GM21576 (cell line): ENCODE results near the gene CTPS1.

Experiments used
- ATAC-seq: cut with Tn5 transposase; IDR thresholded peaks from one replicate; pipeline ENCODE4 v1.9.1; 2021; ENCODE audit warnings: mild to moderate bottlenecking, moderate library complexity; ENCODE audit not compliant: unreplicated experiment

The CTPS1 gene

DNA sequence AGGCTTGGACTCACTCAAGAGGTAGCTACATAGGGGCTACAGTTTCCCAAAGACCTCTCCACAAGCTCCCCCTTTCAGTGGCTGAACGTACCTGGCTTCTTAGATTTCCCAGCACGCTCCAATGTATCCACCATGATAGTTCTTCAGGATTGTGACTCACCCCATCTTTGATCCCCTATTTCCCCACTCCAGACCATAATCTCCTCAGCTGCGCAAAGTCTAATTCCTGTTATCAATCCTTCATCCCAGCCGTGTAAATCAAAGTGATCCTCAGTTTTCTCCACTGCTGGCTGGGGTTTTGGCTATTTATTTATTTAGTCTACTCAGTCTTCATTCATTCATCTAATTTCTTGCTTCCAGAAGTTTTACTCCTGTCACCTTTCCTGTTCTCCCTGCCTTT lies 13.1 kb upstream of the CTPS1 start:
- ATAC-seq, result no peak

DNA sequence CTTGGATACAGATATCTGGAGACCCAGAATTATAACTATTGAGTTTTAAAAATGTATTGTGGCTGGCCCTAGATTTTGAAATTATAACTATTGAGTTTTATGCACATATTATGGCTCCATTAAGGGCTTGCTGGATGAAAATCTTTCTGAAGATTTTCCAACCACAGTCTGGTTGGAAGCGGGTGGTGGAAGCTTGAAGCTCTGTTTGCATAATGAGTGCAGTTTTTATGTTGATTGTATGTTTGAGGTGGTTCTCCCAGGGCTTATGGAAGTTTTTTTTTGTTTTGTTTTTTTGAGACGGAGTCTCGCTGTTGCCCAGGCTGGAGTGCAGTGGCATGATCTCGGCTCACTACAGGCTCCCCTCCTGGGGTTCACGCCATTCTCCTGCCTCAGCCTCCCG lies 10.1 kb upstream of the CTPS1 start:
- ATAC-seq, result no peak

DNA sequence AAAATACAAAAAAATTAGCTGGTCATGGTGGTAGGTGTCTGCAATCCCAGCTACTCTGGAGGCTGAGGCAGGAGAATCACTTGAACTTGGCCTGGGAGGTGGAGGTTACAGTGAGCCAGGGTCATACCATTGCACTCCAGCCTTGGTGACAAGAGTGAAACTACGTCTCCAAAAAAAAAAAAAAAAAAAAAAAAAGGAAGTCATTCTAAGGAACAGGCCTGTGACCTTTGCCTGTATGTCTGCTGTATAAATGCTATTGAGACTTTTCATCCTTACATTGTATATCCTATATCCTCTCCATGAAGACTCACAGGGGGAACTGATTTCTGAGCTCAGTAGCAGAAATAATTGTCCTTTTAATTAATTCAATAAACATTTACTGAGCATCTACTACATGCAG lies 7.5 kb upstream of the CTPS1 start:
- ATAC-seq, result no peak

DNA sequence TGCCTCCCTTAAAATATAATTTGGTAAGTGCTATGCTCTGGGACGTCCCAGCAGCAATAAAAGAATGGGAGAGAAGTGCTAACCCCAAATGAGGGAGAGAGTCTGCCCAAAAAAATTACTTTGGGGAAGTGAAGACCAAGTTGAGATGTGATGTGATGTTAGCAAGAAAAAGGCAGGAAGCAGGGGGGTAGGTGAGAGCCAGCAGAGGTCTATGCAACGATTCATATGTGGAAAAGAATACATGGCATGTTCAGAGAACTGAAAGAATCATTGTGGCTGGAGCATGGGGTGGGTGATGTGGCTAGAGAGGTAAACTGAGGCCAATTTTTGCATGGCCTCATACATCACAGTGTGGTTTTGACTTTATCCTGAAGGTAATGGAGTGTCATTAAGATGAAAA lies 5.6 kb upstream of the CTPS1 start:
- no peak for ATAC-seq

DNA sequence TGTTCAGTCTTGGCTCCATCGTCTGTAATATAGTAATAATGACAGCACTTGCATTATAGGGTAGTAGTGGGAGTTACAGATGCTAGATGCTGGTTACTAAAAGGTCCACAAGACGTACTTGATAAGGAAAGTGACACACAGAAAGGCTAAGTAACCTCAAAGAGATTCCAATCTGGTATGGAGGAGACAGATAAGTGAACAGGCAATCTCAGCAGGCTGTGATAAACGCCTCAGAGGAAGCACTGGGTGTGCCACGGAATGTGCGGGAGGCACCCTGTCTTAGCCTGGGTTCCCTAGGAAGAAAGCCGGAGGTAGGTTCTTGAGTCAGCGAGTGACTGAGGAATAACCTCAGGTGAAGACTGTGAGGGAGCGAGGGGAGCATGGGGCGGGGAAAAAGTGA lies 4.6 kb upstream of the CTPS1 start:
- ATAC-seq, result no peak

DNA sequence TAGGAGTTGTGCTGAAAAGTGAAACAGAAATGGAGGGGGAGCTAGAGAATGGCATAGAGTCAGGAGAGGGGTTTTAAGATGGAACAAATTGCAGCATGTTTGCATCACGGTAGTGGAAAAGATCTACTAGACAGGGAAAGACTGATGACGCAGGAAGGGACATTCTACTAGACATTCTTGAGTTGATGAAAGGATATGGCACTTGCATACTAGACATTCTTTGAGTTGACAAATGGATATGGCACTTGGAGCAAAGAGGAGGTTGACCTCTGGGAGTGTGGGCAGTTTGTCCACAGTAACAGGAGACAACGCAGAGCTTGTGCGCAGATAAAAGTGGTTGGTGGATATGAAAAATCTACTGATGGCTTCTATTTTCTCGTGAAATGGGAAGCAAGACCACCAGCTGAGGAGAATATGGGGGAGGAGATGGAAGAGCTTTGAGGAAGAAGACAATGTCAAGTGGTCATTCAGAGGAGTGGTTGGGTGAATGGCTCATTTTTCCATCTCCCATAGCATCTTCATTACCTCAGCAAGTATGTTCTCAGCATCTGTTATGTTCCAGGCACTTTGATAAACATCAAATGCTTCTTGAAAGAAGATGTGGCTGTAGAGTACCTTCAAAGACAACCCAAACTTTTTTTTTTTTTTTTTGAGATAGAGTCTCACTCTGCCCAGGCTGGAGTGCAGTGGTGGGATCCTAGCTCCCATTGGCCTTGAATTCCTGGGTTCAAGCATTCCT lies 2.4 kb upstream of the CTPS1 start:
- ATAC-seq, result no peak

DNA sequence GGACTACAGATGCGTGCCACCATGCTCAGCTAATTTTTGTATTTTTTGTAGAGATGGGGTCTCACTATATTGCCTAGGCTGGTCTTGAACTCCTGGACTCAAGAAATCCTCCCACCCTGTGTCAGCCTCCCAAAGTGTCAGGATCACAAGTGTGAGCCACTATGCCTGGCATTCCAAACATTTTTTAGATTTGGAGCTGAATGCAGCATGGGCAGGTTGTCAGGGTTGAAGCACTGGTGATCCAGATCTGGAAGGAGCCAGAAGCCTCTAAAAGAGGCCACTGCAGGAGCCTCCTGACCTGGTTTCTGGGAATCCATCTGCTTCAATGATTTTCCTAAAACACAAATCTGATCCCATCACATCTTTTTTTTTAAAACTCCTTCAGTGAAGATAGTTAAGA lies 1.8 kb upstream of the CTPS1 start:
- no peak for ATAC-seq

DNA sequence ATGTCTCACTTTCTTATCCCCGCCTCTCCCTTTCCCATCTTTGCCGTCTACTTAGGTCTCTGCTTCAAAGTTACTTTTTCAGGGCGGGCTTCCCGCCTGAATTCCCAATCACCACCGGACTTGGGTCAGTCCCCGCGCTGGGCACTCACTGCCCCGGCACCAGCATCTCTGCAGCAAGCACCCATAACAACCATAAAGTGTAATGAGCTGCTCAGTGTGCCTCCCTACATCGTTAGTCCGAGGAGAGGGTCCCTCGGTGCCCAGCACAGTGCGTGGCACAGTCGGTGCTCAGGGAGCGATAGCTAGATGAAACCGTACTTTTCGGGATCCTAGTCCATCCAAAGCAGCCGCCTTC lies 633 bp upstream of the CTPS1 start:
- no peak for ATAC-seq

DNA sequence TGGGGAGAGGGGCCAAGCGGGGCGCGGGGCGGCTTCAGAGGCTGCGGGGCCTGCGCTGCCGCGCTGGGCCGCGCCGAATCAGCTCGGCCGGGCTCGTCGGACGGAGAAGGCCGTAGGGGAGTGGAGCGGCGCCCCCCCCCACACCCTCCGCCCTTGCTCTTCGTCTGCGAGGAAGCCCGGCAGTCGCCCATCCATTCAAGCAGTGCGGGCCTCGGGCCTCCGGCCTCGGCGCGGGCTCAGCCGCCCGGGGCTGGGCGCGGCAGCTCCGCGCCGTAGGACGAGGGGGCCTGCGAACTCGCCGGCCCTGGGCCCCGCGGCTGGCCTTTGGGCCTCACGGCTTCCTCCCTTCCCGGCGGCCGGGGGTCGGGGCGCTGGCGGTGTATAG lies 564 bp downstream of the CTPS1 start:
- peak; percentile 18 for ATAC-seq

DNA sequence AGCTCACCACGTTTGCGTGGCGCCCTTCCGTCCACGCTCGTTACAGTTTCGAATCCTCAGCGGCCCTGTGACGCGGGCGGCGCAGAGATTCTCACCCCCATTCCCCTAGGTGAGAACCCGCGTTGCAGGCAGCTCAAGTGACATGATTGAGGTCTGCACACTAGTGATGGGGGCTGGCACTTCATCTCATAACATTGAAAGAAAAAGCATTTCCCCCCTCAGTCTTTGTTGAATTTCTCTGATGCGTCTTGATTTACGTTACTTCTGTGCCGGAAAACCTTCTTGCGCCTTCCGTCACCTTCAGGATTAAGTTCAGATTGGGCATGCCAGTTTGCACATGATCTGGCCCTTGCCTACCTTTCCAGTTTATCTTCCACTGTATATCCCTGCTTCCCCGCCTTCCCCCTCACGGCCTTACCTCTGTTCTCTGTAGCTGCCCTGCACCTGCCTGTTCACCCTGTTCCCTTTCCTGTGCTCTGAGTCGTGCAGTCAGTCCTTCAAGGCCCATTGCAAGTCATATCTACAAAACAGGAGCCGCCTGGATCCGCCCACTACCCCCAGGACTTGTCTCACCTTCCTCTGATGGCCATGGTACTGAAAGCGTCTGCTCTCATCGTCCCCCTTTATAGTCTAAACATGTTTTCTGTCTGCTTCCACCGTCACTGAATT lies 1.1 kb downstream of the CTPS1 start:
- peak; percentile 1 for ATAC-seq

DNA sequence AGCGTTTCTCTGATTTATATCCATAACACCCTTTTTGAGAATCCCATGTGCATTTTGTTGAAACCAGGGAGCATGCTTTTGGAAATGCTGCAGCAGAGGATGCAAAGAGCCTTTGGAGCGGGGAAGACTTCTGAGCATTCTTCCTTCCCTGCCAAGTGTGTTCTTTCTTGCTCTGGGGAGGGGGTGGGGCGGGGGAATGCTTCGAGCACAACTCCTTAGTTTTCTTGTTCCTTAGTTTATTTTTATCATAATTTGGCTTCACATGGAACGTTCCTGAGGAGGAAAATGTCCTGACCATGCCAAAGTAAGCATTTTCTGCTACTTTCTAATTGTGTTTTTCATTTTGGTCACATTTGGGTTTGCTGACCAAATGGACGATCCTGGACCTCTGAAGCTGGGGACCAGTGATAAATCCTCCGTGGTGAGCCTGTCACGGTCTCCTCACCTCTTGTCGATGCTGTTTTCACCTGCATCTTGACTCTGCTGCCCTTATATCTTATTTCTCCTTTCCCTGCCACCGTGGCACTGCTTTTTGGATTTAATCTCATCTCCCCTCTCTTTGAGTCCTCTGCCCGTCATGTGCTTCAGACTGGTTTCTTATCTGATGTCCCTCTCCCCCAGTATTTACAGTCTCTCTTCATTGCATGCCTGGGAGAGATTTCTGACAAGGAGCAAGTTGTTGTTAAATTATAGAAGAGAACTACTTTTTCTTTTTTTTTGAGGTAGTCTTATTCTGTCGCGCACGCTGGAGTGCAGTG lies 2.4 kb downstream of the CTPS1 start:
- ATAC-seq, result no peak

DNA sequence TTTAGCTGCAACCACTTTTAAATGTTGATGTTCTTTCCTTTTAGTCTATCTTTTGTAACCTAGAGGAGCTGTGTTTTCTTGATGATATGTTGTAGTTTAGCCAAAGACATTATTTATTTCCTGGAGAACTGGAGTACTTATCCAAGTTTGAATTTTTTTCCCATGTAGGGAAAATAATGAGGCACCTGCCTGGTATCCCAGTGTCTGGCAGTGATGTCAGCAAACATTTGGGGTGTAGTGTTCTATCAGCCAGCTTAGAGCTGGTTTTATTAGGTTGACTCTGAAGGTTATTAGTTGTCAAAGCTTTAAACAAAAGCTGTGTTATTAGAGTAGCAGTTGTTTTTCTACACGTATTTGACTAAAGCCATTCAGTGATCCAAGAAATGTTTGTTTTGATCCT lies 3.2 kb downstream of the CTPS1 start:
- no peak for ATAC-seq

DNA sequence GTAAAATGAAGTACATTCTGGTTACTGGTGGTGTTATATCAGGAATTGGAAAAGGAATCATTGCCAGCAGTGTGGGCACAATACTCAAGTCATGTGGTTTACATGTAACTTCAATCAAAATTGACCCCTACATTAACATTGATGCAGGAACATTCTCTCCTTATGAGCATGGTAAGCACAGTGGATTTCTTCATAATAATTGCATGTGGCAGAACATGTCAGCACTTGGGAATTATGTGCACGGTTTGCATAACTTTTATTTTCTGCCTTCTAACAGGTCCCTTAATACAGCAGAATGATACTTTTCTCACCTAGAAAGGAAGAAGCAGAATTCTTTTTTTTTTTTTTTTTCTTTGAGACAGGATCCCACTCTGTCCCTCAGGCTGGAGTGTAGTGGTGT lies 3.8 kb downstream of the CTPS1 start:
- no peak for ATAC-seq

DNA sequence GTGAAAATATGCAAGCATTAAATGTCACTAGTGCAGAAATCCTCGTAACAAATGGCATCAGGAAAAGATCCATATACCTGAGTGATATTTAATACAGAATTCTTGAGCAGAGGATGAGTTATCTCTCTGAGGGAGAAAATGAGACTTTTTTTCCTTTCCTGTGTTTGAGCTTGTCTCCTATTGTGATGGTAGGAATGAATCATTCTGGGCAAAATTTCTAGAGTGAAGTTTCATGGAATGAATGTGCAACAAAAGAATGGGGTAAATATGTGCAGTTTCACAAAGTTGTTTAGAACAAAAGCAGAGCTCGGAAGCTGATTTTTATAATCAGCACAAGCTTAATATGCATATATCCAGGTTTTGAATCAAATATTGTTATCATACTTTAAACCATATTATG lies 4.6 kb downstream of the CTPS1 start:
- no peak for ATAC-seq

DNA sequence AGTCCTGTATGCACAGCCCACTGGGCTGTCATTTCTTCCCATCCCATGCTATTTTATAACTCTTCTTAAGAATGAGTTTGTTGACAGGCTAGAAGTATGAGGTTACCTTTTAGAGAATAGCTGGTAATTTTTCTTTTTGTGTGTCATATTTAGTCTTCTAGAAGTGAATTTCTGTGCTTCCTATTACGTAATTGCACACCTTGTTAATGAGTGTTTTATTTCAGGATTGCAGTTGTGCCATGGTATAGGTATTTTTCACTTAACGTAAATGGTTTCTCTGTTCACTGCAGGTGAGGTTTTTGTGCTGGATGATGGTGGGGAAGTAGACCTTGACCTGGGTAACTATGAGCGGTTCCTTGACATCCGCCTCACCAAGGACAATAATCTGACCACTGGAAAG lies 5.0 kb downstream of the CTPS1 start:
- no peak for ATAC-seq

DNA sequence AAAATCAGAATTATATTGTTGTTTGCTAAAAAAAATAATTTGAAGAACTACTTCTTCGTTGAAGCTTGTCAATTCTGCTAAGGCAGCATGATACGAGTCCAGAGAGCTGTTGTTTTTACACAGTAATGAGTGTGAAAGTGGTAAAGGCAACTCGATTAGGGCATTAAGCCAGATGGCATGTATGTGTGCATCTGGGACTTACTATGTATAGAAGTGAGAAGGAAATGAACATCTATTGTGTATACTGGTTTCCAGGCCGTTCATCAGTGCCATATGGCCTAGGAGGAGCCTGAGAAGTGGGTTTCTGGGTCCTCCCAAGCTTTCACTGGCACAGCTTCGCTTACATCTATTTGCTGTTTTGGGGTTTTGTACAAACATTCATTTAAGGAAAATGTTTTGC lies 5.7 kb downstream of the CTPS1 start:
- ATAC-seq, result no peak

DNA sequence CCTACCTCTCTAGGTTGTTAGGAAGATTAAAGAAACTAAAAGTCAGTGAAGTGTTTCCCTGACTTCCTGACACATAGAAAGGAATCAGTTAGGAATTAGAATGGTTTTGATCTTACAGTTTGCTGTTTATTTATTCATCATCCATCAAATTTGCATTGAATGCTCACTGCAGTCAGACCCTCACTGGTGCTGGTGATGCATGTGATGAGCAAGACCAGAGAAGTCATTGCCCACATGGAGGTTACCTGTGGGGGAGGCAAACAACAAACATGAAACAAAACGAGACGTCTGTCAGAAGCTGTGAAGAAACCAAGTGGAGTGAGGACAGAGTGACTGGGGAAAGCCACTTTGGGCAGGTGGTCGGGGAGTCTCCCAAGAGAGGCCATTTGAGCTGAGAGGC lies 6.4 kb downstream of the CTPS1 start:
- no peak for ATAC-seq

DNA sequence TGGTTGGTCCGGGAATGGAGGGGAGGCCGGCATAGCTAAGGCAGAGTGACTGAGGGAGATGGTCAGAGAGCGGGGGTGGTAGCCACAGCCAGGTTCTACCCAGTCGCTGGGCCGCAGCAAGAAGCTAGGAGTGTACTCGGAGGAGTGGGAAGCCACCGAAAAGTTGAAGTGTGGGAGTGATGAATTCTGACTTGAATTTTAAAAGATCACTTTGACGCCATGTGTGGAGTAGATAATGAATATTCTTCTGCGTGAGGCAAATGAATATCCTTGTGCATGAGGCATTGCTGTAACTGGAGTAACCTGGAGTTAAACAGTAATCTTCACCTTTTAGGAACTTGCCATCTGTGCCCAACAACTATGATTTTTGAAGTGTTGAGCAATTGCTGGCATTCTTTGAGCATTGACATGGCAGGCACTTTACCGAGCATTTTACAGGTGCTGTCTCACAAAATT lies 6.9 kb downstream of the CTPS1 start:
- no peak for ATAC-seq

DNA sequence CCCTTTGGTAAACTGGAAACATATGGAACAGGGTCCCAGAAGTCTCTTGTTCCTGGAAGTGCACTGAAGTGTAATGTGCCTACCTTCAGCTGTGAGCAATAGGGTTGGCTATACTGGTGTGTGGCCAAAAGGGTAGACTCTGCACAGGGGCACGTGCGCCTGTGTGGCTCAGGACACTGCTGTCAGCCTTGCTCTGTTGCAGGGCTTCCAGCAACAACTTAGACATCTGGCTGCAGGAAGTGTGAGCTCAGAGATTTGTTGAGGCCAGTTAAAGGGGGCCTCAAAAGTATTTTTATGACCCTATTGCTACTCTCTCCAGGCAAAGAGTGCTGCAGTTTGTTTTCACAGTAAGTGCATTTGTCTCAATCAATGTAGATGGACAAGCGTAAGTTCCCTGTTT lies 7.5 kb downstream of the CTPS1 start:
- no peak for ATAC-seq

DNA sequence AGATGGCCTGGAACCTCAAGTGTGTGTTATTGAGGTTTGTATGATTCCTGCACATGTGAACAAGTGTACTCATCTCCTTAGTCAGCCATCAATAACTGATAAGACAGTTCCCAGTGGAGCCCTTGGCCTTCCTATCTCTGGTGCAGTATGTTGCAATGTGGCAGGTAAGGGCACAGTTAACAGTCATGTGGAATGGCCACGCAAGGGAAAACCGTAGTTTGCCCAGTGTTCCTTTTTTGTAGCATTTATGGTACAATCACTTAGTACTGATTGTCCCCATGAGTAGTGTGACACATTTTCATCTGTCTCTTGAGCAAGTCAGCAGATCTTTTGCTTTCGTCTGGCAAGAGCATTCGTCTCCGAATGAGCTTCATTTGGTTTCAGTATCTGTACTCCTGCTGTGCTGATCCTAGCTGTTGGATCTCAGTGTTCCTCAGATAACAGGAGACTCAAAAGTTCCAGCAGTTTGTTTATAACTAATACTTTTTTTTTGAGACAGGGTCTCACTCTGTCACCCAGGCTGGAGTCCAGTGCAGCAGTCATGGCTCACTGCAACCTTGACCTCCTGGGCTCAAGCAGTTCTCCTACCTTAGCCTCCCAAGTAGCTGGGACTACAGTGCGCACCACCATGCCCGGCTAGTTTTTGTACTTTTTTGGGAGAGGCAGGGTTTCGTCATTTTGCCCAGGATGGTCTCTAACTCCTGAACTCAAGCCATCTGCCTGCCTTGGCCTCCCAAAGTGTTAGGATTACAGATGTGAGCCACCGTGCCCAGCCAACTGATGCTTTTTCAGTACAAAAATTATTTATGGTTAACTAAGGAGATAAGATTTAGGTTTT lies 8.2 kb downstream of the CTPS1 start:
- ATAC-seq, result no peak

DNA sequence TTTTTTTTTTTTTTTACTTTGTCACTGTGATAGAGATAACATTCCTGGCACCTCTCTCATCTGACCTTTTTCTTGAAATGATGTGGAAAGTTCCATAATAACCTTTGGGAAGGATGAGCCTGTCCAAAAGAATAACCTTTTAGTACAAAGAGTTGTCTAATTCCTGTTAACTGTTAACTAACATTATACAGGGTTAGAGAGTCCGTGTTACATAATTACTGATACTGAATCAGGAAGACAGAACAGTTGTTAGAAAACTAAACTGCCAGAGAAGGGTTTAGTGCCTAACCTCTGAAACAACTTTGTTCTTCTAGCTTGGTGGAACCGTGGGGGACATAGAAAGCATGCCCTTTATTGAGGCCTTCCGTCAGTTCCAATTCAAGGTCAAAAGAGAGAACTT lies 8.8 kb downstream of the CTPS1 start:
- no peak for ATAC-seq
